HepG2 (cell line): Measurements from ENCODE around the gene CNPPD1. TPM values are rescaled to one million over a fixed set of nuclear protein-coding genes. Genes with fewer than 3 reads are reported as not detected.

ENCODE experiments used
- CEBPB ChIP-seq: IDR thresholded peaks from 2 replicates; pipeline ENCODE4 v1.6.1; 2011; ENCODE audit warnings: low read depth, low read length, improper control_type of control experiment, borderline replicate concordance
- GLI4 ChIP-seq: sonication (generic); formaldehyde crosslinking; IDR thresholded peaks from 2 replicates; pipeline ENCODE4 v1.5.1; 2020; ENCODE audit warnings: missing genetic modification reagents, mild to moderate bottlenecking, moderate library complexity, borderline replicate concordance
- HES4 ChIP-seq: sonication (generic); formaldehyde crosslinking; IDR thresholded peaks from 2 replicates; pipeline ENCODE4 v1.9.0; 2021; ENCODE audit warnings: mild to moderate bottlenecking, missing genetic modification reagents, borderline replicate concordance
- KAT7 ChIP-seq: IDR thresholded peaks from 2 replicates; pipeline ENCODE4 v1.6.1; 2018; ENCODE audit warnings: borderline replicate concordance, missing compliant biosample characterization
- NFYC ChIP-seq: IDR thresholded peaks from 2 replicates; pipeline ENCODE4 v1.6.1; 2016; ENCODE audit warnings: missing genetic modification reagents, missing compliant biosample characterization
- TP53 ChIP-seq: sonication (generic); formaldehyde crosslinking; conservative IDR thresholded peaks from 2 replicates; pipeline ENCODE4 v1.4.0; 2020; ENCODE audit warnings: missing genetic modification reagents
- ZNF317 ChIP-seq: sonication (generic); formaldehyde crosslinking; IDR thresholded peaks from 2 replicates; pipeline ENCODE4 v1.5.0; 2020; ENCODE audit warnings: mild to moderate bottlenecking, missing genetic modification reagents
- ZNF703 ChIP-seq: sonication (generic); formaldehyde crosslinking; IDR thresholded peaks from 2 replicates; pipeline ENCODE4 v1.5.1; 2020; ENCODE audit warnings: missing genetic modification reagents, mild to moderate bottlenecking, moderate library complexity, borderline replicate concordance
- polyA plus RNA-seq, 8 experiments: library from polyadenylated mRNA; depleted of rRNA in 3 of 8; stranded (reverse) in 7 of 8; unstranded in 1 of 8; fragments of >200 nt; fragmentation: Illumina TruSeq in 4 of 8; extraction: Trizol in 4 of 8; gene quantifications; 2 replicates each; pipeline versions ENCODE4 v1.2.1 to v1.2.3, GENCODE V29; 2011 to 2016; ENCODE audit warnings: low read depth in 4 of 8, missing spikeins in 1 of 8, mixed read lengths in 1 of 8; ENCODE audit not compliant: insufficient read depth in 1 of 8
- total RNA-seq, 5 experiments: library from RNA; depleted of rRNA; stranded (reverse); fragments of >200 nt; fragmentation: Illumina TruSeq; extraction: Trizol; gene quantifications; 2 replicates each; pipeline ENCODE4 v1.2.3, GENCODE V29; 2016; ENCODE audit warnings: low read depth in 1 of 5
- TF ChIP-seq, protein P1 (sequence below), 2 experiments: IDR thresholded peaks; 2 replicates each; pipeline ENCODE4 v1.6.1; 2011 to 2012; ENCODE audit warnings: low read length in 2 of 2, borderline replicate concordance in 1 of 2, low read depth in 1 of 2, mild to moderate bottlenecking in 1 of 2, moderate library complexity in 1 of 2
- TF ChIP-seq, protein P2 (sequence below): sonication (generic); formaldehyde crosslinking; IDR thresholded peaks from 2 replicates; pipeline ENCODE4 v1.4.0; 2020; ENCODE audit warnings: missing genetic modification reagents
- TF ChIP-seq, protein P3 (sequence below): sonication (generic); formaldehyde crosslinking; IDR thresholded peaks from 2 replicates; pipeline ENCODE4 v1.4.0; 2020; ENCODE audit warnings: mild to moderate bottlenecking, missing genetic modification reagents

CNPPD1 gene
- total and polyA plus RNA-seq, 2 of the 13 experiments (the other 11 are each of a cell fraction or from before 2014, with no cell fraction given): 35.5 to 49.4 TPM

DNA sequence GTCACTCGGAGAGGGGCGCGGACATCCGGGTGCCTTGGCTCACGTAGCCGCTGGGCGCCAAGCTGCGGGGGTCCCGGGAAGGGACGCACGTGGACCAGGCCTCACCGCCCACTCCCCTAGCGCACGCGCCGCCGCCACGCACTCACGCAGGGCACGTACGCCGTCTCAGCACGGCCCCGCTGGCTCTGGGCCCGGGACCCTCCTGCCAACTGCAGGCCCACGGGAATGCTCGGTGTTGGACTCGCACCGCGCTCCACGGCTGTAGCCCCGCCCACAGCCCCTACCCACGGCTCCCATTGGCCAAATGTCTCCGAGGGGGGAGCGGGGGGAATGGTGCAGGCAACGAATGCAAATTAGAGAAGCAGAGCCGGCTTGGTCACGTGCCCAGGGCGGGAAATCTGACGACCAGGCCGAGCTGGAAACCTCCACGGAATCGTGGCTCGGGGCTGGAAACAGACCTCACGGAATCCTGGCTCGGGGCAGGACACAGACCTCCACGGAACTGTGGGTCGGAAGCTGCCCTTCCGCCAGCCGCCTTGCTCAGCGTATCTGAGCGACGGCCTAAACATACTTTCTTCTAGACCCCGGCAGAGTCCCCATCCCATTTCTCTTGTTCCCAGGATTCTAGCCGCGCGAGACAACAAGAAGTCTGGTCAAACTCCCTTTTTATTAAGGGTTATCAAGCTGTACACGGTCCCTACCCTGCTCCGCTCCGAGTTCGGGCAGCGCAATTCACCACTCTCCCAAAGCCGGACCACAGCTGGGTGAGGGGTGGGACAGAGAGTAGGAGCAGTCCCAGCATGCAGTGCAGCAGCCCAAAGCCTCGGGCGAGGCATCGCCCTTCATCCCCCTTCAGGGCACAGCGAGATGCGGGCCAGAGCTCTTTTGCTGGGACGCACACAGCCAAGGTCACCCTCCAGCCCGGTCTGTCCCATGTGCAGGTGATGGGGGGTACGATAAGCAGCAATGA, 42.3 kb upstream of the CNPPD1 start, which contains the start of gene ABCB6 (continued):
- TF ChIP-seq, protein P1, sequence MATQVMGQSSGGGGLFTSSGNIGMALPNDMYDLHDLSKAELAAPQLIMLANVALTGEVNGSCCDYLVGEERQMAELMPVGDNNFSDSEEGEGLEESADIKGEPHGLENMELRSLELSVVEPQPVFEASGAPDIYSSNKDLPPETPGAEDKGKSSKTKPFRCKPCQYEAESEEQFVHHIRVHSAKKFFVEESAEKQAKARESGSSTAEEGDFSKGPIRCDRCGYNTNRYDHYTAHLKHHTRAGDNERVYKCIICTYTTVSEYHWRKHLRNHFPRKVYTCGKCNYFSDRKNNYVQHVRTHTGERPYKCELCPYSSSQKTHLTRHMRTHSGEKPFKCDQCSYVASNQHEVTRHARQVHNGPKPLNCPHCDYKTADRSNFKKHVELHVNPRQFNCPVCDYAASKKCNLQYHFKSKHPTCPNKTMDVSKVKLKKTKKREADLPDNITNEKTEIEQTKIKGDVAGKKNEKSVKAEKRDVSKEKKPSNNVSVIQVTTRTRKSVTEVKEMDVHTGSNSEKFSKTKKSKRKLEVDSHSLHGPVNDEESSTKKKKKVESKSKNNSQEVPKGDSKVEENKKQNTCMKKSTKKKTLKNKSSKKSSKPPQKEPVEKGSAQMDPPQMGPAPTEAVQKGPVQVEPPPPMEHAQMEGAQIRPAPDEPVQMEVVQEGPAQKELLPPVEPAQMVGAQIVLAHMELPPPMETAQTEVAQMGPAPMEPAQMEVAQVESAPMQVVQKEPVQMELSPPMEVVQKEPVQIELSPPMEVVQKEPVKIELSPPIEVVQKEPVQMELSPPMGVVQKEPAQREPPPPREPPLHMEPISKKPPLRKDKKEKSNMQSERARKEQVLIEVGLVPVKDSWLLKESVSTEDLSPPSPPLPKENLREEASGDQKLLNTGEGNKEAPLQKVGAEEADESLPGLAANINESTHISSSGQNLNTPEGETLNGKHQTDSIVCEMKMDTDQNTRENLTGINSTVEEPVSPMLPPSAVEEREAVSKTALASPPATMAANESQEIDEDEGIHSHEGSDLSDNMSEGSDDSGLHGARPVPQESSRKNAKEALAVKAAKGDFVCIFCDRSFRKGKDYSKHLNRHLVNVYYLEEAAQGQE (IDR thresholded peaks at IDR 0.05; ENCODE audit: borderline replicate concordance in 1 of 2, low read depth in 1 of 2, low read length in 2 of 2): no peak; a peak in 1 of 4 replicates
- TF ChIP-seq, protein P2, sequence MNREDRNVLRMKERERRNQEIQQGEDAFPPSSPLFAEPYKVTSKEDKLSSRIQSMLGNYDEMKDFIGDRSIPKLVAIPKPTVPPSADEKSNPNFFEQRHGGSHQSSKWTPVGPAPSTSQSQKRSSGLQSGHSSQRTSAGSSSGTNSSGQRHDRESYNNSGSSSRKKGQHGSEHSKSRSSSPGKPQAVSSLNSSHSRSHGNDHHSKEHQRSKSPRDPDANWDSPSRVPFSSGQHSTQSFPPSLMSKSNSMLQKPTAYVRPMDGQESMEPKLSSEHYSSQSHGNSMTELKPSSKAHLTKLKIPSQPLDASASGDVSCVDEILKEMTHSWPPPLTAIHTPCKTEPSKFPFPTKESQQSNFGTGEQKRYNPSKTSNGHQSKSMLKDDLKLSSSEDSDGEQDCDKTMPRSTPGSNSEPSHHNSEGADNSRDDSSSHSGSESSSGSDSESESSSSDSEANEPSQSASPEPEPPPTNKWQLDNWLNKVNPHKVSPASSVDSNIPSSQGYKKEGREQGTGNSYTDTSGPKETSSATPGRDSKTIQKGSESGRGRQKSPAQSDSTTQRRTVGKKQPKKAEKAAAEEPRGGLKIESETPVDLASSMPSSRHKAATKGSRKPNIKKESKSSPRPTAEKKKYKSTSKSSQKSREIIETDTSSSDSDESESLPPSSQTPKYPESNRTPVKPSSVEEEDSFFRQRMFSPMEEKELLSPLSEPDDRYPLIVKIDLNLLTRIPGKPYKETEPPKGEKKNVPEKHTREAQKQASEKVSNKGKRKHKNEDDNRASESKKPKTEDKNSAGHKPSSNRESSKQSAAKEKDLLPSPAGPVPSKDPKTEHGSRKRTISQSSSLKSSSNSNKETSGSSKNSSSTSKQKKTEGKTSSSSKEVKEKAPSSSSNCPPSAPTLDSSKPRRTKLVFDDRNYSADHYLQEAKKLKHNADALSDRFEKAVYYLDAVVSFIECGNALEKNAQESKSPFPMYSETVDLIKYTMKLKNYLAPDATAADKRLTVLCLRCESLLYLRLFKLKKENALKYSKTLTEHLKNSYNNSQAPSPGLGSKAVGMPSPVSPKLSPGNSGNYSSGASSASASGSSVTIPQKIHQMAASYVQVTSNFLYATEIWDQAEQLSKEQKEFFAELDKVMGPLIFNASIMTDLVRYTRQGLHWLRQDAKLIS (CRISPR knock-in tag): peak; percentile 84
- TF ChIP-seq NFYC (CRISPR knock-in tag) (peak; percentile 84), KAT7 (peak; percentile 97), CEBPB (no peak), ZNF703 (CRISPR knock-in tag) (peak; percentile 84; the same call in 1 of the 2 replicates), HES4 (CRISPR knock-in tag) (peak; percentile 95; the same call in 1 of the 2 replicates), GLI4 (peak; percentile 62; the same call in 1 of the 2 replicates), TP53 (peak; percentile 94), ZNF317 (CRISPR knock-in tag) (peak; percentile 93)
- TF ChIP-seq, protein P3, sequence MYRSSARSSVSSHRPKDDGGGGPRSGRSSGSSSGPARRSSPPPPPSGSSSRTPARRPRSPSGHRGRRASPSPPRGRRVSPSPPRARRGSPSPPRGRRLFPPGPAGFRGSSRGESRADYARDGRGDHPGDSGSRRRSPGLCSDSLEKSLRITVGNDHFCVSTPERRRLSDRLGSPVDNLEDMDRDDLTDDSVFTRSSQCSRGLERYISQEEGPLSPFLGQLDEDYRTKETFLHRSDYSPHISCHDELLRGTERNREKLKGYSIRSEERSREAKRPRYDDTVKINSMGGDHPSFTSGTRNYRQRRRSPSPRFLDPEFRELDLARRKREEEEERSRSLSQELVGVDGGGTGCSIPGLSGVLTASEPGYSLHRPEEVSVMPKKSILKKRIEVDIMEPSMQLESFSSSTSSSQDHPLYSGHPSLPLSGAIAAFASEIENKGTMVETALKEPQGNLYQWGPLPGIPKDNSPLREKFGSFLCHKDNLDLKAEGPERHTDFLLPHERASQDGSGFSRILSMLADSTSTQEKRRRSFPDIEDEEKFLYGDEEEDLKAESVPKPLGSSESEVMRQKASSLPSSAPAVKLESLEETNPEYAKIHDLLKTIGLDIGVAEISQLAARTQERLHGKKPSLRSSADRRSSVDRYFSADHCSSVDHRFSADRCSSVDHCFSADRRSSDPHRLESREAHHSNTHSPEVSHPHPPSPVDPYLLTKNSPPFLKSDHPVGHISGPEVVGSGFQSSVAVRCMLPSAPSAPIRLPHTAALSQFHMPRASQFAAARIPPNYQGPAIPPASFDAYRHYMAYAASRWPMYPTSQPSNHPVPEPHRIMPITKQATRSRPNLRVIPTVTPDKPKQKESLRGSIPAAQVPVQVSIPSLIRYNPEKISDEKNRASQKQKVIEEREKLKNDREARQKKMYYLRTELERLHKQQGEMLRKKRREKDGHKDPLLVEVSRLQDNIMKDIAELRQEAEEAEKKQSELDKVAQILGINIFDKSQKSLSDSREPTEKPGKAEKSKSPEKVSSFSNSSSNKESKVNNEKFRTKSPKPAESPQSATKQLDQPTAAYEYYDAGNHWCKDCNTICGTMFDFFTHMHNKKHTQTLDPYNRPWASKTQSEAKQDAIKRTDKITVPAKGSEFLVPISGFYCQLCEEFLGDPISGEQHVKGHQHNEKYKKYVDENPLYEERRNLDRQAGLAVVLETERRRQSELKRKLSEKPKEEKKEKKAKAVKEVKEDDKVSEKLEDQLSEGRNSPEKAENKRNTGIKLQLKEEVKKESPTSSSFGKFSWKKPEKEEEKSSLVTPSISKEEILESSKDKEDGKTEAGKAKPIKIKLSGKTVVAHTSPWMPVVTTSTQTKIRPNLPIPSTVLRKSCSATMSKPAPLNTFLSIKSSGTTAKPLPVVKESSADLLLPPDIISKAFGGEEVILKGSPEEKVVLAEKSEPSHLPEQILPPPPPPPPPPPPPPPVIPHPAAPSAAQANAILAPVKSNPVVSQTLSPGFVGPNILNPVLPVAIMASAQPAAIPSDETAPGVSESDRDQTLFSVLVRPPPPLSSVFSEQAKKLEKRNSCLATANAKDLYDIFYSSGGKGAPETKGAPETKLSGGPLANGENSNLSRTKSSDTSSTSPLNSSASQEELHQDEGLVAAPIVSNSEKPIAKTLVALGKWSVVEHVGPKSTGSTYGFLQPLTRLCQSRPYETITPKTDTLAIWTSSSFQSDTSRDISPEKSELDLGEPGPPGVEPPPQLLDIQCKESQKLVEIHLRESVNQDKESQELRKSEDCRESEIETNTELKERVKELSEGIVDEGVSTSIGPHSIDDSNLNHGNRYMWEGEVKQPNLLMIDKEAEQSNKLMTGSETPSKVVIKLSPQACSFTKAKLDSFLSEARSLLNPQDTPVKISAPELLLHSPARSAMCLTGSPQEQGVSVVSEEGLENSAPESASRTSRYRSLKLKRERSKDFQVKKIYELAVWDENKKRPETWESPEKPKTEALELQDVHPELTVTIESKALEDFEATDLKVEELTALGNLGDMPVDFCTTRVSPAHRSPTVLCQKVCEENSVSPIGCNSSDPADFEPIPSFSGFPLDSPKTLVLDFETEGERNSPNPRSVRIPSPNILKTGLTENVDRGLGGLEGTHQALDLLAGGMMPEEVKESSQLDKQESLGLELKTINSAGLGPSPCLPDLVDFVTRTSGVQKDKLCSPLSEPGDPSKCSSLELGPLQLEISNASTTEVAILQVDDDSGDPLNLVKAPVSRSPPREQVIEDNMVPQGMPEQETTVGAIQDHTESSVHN (CRISPR knock-in tag): peak; percentile 84; the same call in 1 of the 2 replicates
